ENCODE data around the gene GRAMD2A. TPM values are rescaled to one million over a fixed set of nuclear protein-coding genes. Genes with fewer than 3 reads are reported as not detected.

The GRAMD2A gene
- polyA plus RNA-seq, 1 experiment = 0.30 TPM

DNA sequence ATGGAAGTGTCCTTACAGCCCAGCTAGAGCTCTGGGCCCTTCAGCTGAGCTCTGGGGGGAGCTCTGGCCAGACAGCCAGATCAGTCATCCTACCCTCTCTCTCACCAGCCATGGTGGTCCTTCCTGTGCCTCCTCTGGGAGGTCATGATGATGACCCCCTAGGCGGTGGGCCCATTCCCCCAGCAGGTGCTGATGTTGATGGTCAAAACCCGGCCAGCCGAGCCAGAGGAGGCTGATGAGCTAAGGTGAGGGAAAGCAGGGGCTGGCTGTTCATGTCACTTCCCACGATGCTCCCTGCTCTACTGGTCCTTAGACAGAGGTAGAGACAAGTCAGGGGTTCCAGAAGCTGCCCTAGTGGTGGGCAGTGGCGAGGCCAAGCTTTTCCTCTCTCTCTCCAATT is 35.0 kb downstream of the GRAMD2A start:
- no peak for TF ChIP-seq CTCF (IDR thresholded peaks at IDR 0.05; ENCODE audit: low read depth, low read length)
- Histone ChIP-seq H3K9me3 (ENCODE audit: control insufficient read depth, insufficient read depth, low read length) (no peaks in the 10 kb centered on the region), H3K27ac (ENCODE audit: low read depth, low read length) (no peak overlapping the region), H3K4me3 (ENCODE audit: low read depth, low read length) (no peak overlapping the region), H3K27me3 (ENCODE audit: control insufficient read depth, insufficient read depth, low read length) (peaks cover 26% of the 10 kb centered on the region)
- ChIA-PET CTCF (no interaction called here), POLR2A (interaction anchor here (0.6 kb wide), 1 partner anchor 9 kb away, joined by 10 read pairs; no protein-coding TSS in a partner anchor)
- DNase-seq (ENCODE audit: low read depth, low spot score) = no peak

DNA sequence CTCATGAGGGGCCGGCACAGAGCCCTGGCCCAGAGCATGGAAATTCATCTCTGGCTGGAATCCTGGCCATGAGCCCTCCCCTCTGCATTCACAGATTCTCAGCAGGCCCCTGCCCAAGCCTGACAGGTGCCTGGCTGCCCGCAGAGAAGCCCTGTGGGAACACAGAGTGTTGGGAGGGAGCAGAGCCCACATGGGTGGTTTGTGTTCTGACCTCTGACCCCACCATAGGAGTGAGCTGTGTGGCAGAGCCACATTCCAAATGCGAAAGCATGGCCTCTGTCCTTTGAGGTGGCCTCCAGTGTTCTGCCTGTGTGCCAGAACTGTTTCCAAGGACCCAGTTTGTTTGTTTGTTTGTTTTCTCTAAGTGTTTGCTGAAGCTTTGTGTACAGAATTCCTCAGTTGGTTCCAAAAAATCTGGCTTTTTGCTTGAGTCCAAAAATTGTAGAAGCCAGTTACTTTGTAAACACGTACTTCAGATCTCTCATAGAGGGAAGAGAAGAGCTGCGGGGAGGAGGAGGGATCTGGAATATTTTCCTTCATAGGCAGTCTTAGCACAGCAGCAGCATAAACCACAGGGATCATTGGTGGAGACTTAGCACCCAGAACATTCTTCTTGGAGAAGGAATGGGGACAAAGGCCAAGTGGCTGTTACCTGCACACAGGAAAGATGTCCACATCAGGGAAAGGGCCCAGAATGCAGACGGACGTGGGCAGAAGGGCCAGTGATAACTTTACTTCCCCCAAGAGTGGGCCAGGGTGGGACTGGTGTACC is 36.0 kb downstream of the GRAMD2A start:
- ChIA-PET CTCF (no interaction called here), POLR2A (interaction anchor here (0.6 kb wide), 1 partner anchor 8 kb away, joined by 10 read pairs; no protein-coding TSS in a partner anchor)
- Histone ChIP-seq H3K9me3 (ENCODE audit: control insufficient read depth, insufficient read depth, low read length) (no peaks in the 10 kb centered on the region), H3K27me3 (ENCODE audit: control insufficient read depth, insufficient read depth, low read length) (peaks cover 21% of the 10 kb centered on the region), H3K4me3 (ENCODE audit: low read depth, low read length) (no peak overlapping the region), H3K27ac (ENCODE audit: low read depth, low read length) (no peak overlapping the region)
- no peak for DNase-seq (ENCODE audit: low read depth, low spot score)
- TF ChIP-seq CTCF (IDR thresholded peaks at IDR 0.05; ENCODE audit: low read depth, low read length) = no peak

GRCh38 chr15:72160696-72161245 is 36.8 kb downstream of the GRAMD2A start:
- Histone ChIP-seq H3K9me3 (ENCODE audit: control insufficient read depth, insufficient read depth, low read length) (no peaks in the 10 kb centered on the region), H3K27me3 (ENCODE audit: control insufficient read depth, insufficient read depth, low read length) (peaks cover 16% of the 10 kb centered on the region), H3K27ac (ENCODE audit: low read depth, low read length) (no peak overlapping the region), H3K4me3 (ENCODE audit: low read depth, low read length) (no peak overlapping the region)
- POLR2A ChIA-PET = no interaction called here
- no peak for DNase-seq (ENCODE audit: low read depth, low spot score)
- CTCF ChIA-PET = no interaction called here
- no peak for TF ChIP-seq CTCF (IDR thresholded peaks at IDR 0.05; ENCODE audit: low read depth, low read length)

GRCh38 chr15:72156928-72157327 is 40.7 kb downstream of the GRAMD2A start:
- CTCF ChIA-PET = interaction anchor here (0.6 to 2.9 kb wide), 14 partner anchors 13 to 413 kb away, joined by 3 to 39 read pairs (median 6); no protein-coding TSS in a partner anchor
- Histone ChIP-seq H3K27ac (ENCODE audit: low read depth, low read length) (no peak overlapping the region), H3K9me3 (ENCODE audit: control insufficient read depth, insufficient read depth, low read length) (no peaks in the 10 kb centered on the region), H3K27me3 (ENCODE audit: control insufficient read depth, insufficient read depth, low read length) (peaks cover 3% of the 10 kb centered on the region), H3K4me3 (ENCODE audit: low read depth, low read length) (no peak overlapping the region)
- TF ChIP-seq CTCF (IDR thresholded peaks at IDR 0.05; ENCODE audit: low read depth, low read length) = no peak
- no peak for DNase-seq (ENCODE audit: low read depth, low spot score)
- POLR2A ChIA-PET = no interaction called here
